ENCODE results near the gene GPR75.

GPR75 gene

DNA sequence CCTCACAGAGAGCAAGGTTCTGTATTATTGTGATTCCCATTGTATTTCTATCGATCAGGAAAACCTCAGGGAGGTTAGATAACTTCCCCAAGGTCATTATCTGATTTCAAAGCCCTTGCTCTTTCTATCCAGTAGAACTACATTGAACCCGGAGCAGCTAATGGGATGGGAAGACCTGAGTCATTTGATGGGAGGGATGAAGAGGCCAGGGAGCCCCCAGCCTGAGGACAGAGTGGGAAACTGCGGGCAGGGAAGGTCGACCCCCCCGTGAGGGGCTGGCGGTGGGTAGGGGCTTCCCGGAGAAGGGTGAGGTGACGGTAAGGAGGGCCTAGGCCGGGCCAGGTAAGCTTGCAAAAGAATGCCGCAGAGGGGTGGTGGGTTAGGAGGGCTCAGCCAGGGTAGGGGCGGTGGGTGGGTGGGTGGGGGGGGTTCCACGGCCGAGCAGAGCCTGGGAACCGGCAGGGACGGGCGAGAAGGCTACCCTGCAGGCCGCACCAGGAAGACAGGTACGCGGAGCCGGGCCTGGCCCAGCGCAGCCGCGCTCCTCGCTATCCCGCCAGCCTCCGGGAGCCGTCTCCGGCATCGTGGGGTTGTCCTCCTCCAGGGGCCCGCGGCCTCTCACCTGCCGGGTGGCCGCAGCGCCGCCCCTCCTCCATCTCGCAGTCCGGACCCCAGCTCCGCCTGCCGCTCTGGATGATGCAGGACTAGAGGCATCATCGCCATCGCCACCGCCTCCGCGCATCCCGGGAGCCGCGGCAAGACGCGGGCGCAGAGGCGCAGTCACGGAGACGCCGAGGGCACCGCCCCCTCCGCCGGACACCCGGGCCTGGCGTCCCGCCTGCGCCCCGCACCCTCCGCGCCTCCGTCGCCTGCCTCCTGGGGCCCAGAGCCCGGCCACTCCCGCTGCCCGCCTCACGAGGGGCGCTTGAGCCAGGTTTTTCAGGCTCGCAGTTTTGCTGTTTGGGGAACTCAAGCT lies at the start of gene GPR75:
GPR75 (minus strand) TSS at position 762 of the 976 bp plus-strand sequence. CDS start 5,211 bp downstream, outside the sequence.
- DNase-seq, result no peak

DNA sequence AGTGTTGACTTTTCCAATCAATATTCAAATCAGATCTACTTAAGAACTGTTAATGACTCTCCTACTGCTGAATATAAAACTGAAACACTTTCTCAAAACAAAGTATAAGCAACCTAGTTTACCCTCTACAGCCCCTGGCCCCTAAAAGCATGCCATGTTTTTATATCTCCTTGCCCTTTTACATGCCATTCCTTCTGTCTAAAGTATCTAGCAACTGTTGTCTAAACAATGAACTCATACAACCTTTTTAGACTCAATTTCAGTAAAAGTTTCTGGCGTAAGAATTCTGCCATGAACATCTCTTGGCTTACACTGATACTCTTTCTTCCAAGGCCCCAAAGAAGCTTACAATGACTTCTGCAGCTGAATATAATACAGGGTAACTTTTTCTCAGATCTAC lies 47.8 kb upstream of the GPR75 start:
- DNase-seq, result no peak

DNA sequence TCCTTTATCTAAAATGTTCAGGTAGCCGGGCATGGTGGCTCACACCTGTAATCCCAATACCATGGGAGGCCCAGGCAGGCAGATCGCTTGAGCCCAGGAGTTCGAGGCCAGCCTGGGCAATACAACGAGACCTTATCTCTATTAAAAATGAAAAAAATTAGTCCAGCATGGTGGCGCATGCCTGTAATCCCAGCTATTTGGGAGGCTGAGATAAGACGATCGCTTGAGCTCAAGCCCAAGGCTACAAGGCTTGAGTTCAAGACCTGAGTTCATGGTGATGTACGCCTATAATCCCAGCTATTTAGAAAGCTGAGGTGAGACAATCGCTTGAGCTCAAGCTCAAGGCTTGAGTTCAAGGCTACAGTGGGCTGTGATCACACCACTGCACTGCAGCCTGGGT lies 45.6 kb upstream of the GPR75 start:
- DNase-seq, result no peak

DNA sequence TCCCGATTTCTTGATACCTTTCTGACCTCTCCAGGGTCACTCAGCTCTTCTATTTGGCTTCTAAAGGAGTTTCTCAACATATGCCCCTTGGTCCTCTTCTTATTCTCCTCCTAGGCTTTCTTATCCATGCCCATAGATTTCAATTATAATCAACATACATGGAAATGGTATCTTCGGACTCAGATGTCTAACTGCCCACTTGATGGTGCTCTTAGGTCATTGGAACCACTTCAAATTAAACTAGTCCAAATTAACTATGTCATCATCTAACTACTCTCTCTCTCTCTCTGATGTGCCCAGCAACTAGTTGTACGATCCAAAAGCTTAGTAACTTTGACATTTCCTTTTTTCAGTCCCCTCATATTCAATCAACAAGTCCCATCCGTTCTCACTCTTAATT lies 43.2 kb upstream of the GPR75 start:
- no peak for DNase-seq

DNA sequence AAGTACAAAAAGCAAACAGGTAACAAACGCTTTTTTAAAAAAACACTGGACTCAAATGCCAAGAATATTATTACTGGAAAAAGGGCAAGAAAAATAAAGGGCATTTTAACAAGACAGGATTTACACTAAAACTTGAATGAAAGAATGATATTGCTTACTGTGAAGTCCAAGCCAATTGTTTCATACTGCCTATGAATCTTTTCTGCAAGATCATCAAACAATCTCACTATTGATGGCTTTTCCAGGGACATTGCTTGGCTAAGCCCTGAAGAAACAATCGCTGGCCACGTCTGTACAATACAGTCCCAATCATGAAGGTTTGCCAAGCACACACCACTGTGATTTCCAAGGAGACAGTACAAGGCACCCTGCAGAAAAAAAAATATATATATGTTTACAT lies 41.4 kb upstream of the GPR75 start:
- DNase-seq, result no peak

DNA sequence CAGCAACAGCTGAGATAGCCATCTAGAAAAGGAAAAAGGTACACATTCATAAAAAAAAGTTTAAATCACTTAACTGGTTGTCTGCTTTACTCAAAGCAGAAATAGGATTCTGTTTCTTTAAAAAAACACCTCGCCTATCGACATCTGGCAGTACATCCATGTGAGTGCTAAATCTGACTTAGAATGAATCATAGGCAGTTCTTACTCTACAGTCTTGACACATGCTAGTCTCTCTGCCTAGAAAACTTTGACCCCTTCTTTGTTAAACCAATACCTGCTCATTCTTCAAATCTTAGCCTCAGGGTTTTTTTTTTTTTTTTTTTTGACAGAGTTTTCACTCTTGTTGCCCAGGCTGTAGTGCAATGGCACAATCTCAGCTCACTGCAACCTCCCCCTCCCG lies 37.1 kb upstream of the GPR75 start:
- peak; percentile 41 for DNase-seq

DNA sequence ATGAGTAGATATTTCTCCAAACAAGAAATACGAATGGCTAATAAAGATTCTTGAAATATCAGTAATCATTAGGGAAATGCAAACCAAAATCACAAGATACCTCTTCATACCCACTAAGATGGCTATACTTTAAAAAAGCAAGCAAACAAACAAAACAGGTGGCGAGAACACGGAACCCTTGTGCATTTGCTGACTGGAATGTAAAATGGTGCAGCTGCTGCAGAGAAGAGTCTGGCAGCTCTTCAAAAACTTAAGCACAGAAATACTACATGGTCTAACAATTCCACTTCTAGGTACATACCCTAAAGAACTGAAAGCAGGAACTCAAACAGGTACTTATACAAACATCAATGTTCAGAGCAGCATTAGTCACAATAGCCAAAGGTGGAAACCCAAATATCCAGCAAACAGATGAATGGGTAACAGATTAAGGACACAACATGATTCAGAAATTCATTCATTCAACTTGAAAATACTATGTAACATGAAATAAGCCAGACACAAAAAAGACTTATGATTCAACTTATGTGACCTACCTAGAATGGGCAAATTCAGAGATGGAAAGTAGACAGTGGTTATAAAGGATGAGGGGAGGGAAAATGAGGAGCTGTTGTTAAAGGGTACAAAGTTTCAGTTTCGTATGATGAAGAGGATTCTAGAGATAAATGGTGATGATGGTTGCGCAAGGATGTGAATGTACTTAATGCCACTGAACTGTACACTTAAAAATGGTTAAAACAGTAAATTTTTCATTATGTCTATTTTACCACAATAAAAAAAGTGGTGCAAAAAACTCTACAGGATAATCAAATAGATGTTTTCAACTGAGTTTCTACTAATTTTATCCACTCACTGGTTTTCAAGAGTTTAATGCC lies 26.9 kb upstream of the GPR75 start:
- DNase-seq, result no peak

DNA sequence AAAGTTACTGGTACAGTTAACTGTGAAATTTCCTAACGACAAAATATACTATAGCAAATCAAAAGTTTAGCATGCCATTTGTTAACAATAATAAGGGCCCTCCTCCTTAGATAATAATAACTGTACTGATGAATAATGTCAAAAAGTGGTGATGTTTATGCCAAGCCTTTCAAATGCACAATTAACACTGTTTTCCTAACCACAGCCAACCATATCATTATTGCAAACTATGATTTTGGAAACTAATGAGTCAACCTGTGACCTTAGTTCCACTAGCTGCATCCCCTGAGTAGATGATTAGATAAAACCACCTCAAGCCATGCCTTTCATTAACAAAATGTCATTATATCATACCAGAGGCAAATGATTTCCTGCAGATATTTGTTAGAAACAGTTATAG lies 25.1 kb upstream of the GPR75 start:
- no peak for DNase-seq

DNA sequence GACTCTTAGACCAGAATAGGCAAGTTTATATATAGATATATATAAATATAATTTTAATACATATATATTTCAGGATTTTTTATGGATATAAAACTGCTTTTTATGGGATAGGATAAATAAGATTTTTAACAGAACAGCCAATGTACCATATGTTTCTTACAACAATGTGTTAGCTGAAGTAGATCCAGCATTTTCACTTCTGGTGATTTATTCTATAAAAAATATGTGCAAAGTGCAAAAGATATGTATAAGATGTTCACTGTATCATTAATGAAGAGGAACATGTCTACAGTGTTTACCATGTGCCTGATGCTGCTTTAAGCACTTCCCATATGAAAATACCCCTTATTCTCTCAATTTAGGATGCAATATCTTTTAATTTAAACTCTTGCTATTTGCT lies 22.2 kb upstream of the GPR75 start:
- no peak for DNase-seq

DNA sequence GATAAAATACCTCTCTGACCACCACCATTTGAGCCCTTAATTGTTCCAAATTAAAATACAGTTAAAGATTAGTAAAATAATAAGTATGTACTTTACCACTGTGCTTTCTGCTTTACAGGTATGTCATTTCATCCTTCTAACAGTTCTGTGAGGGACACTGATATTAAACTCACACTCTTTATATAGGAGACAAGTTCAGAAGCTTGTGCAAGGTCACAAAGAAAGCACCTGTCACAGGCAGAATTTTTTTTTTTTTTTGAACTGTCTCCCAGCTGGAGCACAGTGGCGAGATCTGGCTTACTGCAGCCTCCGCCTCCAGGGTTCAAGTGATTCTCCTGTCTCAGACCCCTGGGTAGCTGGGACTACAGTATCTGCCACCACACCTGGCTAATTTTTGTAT lies 21.6 kb upstream of the GPR75 start:
- no peak for DNase-seq

DNA sequence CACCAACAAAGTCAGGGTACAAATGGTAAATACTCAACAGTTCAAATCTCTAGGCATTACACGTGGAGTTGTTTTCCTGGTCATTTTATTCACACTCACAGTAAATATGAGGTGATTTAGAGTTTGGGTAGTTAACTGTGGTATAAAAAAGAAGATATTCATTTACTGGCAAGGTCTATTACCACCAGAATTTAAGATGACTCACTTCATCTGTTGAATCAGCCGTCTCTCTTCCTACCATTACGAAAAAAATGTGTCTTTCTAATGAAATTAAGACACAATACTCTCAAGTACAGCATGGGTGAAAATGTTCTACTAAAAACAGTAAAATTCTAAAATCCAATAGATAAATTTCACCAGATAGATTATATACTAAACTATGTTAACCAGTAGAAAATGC lies 21.0 kb upstream of the GPR75 start:
- DNase-seq, result peak; percentile 16

DNA sequence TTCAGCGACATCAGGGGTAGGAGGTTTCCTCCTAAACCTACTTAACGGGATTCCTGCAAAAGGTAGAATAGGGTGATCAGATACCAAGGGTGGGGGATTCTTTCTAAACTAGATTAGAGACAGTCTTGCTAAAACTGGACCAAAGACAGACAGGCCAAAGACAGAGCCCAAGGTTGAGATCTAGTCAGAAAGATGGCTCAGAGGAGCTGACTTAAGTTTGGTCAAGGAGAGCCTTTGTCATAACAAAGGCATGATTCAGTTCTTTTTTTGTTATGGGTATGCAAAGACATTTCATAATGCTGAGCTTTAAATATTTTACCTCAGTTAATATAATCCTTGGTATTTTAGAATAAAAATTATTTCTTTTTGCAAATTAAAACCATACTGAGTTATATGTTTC lies 17.8 kb upstream of the GPR75 start:
- DNase-seq, result no peak

DNA sequence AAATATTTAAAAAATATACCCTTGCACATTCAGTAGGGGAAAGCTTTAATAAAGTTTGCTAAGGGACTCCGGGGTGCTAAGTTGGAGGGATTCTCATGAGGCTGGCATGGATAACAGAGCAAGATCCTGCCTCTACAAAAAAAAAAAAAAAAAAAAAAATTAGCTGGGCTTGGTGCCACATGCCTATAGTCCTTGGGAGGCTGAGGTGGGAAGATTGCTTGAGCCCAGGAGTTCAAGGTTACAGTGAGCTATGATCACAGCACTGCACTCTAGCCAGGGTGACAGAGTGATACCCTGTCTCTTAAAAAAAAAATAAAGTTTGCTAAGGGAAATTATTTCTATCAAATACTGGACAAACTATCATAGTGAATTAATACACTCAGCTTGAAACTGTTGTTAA lies 17.3 kb upstream of the GPR75 start:
- DNase-seq, result no peak

DNA sequence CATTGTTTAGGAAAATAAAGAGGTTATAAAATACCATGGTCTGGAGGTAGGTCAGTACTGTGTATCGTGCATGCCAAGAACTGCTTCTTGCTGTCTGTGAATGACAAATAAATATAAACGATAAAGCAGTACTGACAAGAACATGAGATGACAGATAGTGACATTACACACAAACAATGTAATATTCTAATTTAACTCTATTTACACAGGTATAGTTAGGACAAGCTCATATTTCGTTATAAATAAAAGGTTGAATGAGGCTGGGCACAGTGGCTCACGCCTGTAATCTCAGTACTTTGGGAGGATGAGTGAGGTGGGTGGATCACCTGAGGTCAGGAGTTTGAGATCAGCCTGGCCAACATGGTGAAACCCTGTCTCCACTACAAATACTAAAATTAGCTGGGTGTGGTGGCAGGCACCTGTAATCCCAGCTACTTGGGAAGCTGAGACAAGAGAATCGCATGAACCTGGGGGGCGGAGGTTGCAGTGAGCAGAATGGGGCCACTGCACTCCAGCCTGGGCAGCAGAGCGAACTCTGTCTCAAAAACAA lies 14.7 kb upstream of the GPR75 start:
- no peak for DNase-seq

DNA sequence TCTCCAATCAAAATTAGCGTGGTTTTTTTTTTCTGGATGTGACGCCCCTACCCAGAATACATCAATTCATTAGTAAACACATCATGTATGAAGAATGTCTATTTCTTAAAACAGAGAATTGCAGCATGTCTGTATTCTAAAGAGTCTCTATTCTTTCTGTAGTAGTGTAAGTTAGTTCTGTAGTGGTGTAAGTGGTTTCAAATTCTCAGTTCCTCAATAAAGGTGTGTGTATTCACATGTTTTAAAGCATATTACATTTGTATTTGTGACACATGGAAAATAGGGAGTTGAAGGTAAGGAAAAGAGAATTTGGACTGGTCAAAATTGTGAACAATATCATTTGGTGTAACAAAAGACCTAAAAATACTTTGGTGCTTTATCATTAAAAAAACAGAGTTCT lies 8.0 kb upstream of the GPR75 start:
- no peak for DNase-seq

DNA sequence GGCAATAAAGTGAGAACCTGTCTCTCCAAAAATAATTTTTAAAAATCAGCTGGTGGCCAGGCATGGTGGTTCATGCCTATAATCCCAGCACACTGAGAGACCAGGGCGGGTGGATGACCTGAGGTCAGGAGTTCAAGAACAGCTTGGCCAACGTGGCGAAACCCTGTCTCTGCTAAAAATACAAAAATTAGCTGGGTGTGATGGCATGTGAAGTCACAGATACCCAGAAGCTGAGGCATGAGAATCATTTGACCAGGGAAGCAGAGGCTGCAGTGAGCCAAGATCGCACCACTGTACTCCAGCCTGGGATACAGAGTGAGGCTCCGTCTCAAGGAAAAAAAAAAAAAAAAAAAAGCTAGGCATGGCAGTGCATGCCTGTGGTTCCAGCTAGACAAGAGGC lies 7.4 kb upstream of the GPR75 start:
- no peak for DNase-seq

DNA sequence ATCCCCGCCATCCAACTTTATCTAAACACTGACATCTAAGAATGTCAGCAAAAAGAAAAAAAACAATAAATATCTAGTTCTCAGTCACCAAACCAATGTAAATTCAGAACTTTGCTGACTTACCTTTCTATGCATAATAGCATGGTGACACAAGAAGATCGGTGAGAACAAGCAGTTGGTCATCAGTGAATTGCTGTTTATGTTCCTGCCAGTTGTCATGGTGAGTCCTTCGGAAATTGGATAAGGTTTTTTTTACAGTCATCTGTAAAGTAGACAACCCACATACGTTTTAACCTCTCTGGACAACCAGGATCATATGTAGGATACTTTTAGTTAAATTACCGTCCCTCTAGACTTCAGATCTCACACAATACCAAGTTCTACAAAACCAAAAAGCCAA lies 6.2 kb upstream of the GPR75 start:
- no peak for DNase-seq

DNA sequence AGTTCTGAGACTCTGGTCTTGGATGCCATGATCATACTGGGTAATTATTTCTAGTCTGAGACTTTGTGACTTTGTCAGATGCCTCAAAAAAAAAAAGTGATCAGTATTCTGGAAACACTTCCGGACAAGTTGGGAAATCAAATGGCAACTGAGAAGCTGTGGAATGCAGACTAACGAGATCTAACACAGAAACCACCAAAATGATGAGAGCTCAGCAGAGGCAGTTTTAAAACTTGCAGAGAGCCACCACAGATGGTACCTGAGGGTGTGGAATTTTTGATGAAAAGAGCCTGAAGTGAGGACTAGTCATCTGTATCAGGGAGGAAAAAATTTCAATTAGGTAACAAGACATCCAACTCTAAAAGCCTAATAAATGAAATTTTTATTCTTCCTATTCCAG lies 5.5 kb upstream of the GPR75 start:
- no peak for DNase-seq

DNA sequence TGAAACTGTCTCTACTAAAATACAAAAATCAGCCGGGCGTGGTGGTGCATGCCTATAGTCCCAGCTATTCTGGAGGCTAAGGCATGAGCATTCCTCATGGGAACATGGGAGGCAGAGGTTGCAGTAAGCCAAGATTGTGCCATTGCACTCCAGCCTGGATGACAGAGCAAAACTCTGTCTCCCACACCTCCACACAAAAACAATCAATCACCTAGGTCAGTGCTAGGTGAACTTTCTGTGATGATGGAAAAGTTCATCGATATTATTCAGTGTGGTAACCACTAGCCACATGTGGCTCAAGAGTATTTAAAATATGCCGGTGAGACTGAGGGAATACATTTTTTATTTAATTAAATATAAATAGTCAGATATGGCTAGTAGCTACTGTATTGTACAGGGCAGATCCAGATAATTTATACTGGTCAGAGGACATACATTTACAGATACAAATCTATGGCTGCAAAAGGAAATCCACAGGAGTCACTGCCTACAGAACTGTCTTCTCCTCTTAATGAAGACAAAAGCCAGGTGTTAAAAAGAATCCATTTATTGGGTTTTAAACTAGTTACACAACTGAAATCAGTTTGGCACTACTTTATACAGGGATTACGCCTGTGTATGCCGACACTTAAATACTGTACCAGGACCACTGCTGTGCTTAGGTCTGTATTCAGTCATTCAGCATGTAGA lies 3.9 kb upstream of the GPR75 start:
- DNase-seq, result no peak

DNA sequence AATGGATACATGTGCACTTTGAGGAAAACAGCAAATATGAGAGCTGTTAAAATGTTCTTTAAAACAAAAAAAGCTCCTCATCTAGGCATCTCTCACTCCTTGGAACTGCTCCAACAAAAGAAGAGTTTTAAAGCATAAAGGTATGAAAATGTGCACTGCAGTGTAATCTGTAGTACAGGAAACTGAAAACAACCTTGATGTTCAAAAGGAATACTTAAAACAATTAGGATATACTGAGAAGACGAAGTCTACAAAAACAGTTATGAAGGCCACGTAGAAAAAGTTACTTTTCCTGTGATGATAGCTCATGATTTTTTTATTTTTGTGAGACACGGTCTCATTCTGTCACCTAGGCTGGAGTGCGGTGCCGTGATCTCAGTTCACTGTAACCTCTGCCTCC lies 2.1 kb upstream of the GPR75 start:
- no peak for DNase-seq

DNA sequence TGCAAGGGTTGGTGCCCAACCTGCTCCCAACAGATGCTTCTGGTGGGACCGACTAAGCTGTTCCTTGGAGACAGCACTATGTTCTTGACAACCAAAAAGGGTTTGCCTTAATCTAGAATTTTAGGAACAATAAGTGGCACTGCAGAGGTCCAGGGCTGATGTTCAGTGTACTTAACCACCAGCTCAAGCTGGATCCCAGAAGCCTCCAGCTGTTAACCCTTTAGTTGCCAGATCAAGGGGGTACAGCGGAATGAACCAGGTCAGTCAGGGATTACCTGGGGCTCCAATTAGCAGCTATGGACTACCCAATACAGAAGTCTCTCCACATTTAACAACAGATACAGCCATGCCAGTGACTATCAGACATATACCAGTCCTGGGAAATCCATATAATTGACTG lies 3.5 kb downstream of the GPR75 start:
- DNase-seq, result no peak

DNA sequence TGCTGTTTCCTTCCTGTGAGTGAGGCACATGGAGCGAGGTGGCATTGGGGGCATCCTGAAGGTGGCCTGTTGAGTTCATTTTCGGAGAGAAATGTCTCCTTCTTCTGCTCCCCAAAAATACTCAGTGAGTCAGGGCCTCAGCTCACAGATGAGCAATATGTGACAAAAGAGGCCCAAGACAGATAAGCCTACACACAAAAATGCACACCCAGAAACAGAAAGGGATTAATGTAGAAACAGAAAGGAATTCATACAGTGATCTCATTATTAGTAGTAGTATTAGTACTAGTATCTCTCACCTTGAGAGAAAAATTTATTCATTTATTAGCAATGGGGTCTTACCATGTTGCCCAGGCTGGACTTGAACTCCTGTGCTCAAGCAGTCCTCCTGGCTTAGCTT lies 5.1 kb downstream of the GPR75 start:
- DNase-seq, result no peak

DNA sequence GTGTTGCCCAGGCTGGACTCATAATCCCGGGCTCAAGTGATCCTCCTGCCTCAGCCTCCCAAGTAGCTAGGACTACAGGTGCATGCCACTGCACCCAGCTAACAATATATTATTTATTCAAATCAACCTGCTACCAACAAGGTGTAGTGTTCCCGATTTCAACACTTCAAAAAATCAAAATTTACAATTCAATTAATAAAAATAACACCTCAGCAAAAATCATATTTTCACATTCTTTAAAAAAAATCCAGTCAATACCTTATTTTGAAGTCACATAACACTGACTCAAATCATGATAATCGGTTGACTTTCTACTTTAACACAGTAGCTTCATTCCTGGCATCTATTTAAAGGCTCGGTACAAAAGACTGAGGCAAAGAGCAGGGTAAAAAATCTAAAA lies 7.2 kb downstream of the GPR75 start:
- no peak for DNase-seq

Measured in kidney glomerular epithelial cell (primary cell).